Cerebellar nuclear complex (tissue), 1 donor: ENCODE results near the gene RAB40B.

Experiments used
- DNase-seq, 2 experiments: peaks; one replicate each; lab custom pipeline; 2025; lab: John Stamatoyannopoulos, UW

Gene RAB40B

DNA sequence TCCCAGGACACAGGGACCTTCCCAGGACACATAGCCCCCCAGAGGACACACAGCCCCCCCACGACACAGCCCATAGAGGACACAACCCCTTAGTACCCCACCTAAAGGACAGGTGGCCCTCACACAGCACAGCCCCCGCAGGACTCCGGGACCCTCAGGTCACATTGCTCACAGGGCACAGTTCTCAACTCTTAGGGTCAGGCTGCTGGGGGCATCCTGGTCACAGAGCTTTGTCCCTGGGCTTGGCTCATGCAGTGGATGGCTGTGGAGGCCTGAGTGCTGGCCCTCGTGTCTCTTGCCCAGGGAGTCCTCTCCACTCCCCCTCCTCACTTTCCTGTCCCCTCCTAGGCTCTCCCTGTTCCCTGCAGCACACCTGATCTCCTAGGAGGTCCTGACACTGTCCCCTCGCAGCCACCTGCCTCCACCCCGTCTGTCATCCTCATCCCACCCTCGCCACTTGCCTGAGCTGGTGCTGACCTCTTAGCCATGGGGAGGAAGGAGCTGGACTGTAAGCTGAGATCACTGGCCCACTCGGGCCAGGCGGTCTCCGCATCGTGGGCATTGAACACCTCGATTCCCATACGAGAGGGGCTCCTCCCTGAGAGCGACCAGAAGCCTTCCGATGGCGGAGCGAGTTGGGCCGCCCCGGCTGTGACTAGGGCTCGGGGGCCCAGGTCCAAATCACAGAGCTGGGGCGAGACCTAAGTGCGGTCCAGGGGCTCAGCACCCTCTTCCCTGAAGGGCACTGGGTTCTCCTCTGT, 48.8 kb downstream of the RAB40B start:
- DNase-seq, result no peak

GRCh38 chr17:82648742-82649331, 49.7 kb downstream of the RAB40B start:
- no peak for DNase-seq

DNA sequence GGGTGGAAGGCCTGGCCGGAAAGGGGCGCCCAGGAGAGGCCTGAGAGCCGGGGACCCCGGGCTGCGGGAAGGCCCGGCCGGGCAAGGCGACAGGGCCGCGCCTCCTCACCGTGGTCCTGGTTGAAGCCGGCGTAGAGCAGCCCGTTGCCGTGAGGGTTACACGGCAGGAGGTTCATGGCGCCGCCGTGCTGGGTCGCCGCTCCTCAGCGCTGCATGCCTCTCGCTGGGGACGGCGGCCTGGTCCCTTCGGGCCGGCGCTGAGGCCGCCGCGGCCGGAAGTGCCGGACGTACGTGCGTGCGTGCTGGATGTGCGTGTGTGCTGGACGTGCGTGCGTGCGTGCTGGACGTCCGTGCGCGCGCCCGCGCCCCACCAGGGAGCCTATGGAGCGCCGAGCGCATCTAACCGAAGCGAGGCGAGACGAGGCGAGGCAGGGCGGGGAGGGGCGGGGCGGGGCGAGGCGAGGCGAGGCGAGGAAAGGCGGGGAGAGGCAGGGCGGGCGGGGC, 50.3 kb downstream of the RAB40B start, which contains the start of gene WDR45B:
WDR45B (minus strand) TSS at position 280 of the 504 bp plus-strand sequence; CDS start at position 176, 104 bp downstream.
- DNase-seq, result peak; percentile 49 to 68

GRCh38 chr17:82647593-82648164, 50.8 kb downstream of the RAB40B start:
- no peak for DNase-seq

DNA sequence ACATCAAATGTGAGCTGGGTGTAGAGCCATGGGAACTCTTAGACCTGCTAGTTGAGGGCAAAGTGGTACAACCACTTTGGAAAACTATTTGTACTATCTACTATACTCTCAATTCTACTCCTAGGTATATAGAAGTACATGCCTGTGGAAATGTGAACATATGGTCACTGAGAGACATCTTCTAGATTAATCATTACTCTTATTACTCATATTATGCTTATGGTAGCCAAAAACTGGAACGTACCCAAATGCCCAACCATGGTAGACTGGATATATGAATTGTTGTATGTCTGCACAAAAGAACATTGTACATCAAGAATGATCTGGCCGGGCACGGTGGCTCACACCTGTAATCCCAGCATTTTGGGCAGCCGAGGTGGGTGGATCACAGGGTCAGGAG, 53.0 kb downstream of the RAB40B start:
- DNase-seq, result no peak

DNA sequence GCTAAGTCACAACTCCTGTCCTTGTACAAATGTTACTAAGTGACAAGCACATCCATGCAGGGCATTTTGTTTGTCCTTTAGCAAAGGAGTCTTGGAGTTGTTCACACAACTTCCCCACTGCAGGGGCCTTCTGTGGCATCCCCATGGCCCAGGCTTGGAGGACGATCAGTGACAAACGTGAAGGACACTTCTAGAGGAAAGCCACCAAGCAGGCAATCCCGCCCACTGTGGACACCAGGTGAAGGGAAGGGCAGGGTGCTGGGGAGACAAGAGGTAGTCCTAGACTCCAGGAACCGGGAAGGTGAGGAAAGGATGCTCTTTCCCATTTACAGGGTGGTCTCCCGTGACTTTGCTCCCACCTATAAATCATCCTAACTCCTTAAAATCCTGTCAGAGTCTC, 54.4 kb downstream of the RAB40B start:
- no peak for DNase-seq

DNA sequence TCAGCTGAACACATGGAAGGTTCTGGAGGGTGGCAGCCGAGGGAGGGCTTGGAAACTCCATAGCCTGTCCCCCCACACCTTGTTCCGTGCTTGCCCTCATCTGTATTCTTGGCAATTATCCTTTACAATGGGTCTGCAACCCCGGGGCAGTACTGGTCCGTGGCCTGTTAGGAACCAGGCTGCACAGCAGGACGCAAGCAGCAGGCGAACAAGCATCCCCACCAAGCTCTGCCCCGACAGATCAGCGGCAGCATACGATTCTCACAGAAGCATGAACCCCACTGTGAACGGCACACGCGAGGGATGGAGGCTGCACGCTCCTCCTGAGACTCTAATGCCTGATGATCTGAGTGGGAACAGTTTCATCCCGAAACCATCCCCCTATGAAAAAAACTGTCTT, 56.5 kb downstream of the RAB40B start:
- no peak for DNase-seq

- no peak for DNase-seq
These were observed 58.5 kb downstream of the RAB40B start for GRCh38 chr17:82640036-82640435.

DNA sequence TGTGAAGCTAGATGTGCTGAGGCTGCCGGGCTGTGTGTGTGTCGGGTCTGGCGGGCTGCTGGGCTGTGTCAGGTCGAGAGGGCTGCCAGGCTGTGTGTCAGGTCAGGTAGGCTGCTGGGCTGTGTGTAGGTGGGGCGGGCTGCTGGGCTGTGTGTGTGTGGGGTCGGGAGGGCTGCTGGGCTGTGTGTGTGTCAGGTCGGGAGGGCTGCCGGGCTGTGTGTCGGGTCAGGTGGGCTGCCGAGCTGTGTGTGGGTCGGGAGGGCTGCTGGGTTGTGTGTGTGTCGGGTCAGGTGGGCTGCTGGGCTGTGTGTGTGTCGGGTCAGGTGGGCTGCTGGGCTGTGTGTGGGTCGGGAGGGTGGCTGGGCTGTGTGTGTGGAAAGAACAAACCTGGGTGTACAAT, 58.9 kb downstream of the RAB40B start:
- DNase-seq, result no peak

- no peak for DNase-seq
These were observed 60.2 kb downstream of the RAB40B start for GRCh38 chr17:82638183-82638773.

DNA sequence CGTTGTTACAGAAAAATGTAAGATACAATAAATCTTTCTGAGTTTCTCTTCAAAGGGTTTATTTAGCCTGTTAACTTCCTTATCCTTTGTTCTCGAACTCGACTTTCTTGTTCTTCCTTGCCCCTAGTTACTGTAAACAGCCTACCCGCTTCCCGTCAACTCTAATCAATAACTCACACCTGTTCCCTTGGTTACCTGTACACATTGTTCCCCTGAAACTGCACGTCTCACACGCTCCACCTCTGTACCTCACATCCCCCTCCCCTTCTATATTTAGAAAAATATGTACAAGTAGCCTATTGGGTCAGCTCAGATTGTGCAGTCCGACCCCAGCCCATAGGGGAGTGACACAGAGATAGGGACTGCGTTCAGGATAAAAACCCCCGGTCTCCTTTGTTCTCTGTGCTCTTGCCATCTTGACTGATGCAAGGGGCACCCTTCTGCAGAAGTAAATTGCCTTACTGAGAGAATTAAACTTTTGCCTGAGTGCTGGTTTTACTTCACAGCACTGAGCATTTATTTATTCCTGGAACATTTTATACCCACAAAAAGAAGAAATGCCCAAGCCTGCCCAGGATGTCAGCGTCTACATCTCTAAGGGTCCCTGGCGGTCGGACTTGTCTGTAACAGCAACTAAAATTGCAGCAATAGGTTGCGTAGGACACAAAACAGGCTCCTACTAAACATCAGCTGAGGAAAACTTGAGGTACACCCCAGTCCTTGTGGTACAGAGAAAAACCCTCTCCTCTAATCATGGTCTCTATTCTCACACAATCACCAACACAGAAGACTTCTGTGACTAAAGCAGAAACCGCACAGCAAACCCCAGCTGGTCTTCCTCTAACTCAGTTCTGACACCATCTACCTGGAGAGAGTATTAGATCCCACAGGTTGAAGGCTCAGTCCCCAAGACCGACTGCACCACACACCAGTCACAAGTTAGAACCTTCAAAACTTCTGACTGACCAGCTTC, 61.6 kb downstream of the RAB40B start:
- no peak for DNase-seq

DNA sequence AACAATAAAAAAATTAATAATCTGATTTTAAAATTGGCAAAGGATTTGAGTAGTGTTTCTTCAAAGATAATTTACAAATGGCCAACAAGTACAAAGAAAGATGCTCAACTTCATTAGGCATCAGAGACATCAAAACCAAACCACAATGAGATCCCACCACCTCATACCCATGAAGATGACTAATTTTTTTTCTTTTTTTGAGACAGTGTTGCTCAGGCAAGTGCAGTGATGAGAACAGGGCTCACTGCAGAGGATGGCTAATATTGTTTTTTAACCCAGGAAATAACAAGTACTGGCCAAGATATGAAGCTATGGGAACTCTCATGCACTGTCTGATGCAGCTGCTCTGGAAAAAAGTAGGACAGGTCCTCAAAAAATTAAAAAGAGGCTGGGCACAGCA, 65.2 kb downstream of the RAB40B start:
- no peak for DNase-seq

DNA sequence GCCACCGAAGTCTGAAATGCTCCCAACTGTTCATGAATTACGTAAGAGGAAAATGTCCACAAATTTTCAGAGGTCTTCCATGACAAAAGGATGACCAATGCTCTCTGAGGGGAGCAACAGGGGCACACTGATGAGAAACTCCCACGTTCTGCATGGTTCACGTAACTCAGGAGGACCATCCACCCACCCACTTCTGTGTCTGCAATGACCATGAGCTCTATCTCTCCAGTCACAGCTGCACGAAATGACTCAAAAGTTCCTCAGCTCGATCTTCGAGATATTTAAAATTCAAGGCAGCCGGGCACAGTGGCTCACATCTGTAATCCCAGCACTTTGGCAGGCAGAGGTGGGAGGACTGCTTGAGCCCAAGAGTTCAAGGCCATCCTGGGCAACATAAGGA, 66.0 kb downstream of the RAB40B start:
- DNase-seq, result no peak

GRCh38 chr17:82631544-82631943, 67.0 kb downstream of the RAB40B start:
- no peak for DNase-seq

- no peak for DNase-seq
These were observed 68.3 kb downstream of the RAB40B start for GRCh38 chr17:82630212-82630611.

DNA sequence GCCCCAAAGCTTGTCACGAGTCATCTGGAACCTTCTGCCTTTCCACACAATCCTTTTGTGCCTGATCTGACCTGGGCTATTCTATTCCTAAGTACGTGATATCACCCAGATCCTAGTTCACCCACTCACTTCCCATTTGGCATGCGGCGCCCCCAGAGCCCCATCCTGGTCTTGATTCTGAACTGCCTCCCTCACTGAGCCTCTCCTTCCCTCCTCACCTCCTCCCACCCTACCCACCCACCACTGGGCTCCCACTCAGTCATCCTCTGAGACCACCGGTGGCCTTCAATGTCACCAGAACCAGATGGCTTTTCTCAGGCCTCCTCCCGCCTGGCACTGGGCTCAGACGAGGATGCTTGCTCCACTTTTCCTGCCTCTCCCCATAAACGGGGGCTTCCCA, 68.8 kb downstream of the RAB40B start:
- DNase-seq, result no peak

DNA sequence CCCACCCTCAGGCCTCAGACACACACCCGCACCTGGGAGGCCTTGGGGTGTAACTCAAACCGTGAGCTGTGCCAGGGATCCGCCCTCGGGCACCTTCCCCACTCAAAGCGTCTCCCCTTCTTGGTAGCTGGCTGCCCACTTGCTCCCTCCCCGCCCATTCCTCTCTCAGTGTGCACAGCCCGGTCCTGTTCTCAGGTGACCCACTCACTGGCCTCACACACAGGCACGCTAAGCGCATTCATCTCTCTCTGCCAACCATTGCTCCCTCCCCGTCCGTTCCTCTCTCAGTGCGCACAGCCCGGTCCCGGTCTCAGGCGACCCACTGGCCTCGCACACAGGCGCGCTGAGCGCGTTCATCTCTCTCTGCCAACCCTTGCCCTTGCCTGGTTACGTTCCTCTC, 71.1 kb downstream of the RAB40B start:
- no peak for DNase-seq

- DNase-seq, result no peak
These were observed 74.8 kb downstream of the RAB40B start for GRCh38 chr17:82623707-82624106.

- DNase-seq, result no peak
These were observed 78.9 kb downstream of the RAB40B start for GRCh38 chr17:82619641-82620040.

- DNase-seq, result no peak
These were observed 79.3 kb downstream of the RAB40B start for GRCh38 chr17:82619211-82619610.

DNA sequence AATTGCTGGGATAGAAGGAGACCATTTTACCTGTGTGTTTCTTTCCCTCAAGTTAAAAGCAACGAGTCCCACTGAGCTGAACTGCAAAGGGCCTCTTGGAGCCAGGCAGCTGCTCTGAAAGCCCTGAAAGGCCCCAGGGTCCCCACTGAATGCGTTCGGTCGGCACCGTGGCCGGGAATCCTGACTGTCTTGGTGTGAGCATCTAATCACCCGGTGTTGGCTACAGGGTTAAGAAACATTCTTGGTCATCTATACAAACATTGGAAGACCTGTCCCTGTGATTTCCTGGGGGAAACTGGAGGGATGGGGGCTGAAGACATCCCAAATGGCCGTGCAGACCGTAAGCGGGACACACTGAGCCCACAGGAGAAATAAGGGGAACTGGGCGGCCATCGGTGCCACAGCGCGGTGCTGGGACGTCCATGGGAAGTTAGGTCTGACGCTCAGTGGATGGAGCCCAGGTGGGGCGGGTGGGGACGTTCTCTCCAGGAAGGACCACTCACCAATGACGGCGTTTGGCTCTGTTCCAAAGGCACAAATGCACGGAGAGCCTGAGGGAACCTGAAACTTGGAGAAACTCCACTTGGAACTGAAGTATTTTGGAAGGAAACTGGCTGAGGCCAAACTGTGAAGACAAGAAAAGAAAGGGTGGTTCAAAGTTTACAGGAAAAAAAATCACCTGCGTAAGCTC, 82.3 kb downstream of the RAB40B start:
- no peak for DNase-seq
